A549 (cell line): ENCODE results near the gene NUP188. TPM values are rescaled to one million over a fixed set of nuclear protein-coding genes. Genes with fewer than 3 reads are reported as not detected.
A peak's percentile ranks its signal among the peaks of the same experiment; 100 is the strongest.

Experiments used
- ATAC-seq, 2 experiments: fragments of 200-7000 bp in 1 of 2; fragments of >200 bp in 1 of 2; cut with Nextera tagmentation in 1 of 2; cut with Tn5 transposase in 1 of 2; 3 replicates each; pipeline versions ENCODE4 v1.8.0 to v1.9.1; 2018 to 2020; ENCODE audit warnings: mild to moderate bottlenecking in 1 of 2, moderate library complexity in 1 of 2
- CTCF ChIA-PET: fragments of 300-600 bp; sonication (Branson Sonifier 250); formaldehyde crosslinking; extraction: SDS; loops from one replicate; lab custom pipeline; 2021; ENCODE audit warnings: antibody characterized with exemption, inconsistent platforms; lab: Yijun Ruan, JAX
- POLR2A ChIA-PET: fragments of 350-600 bp; formaldehyde crosslinking; extraction: SDS; loops from one replicate; lab custom pipeline; 2021; ENCODE audit warnings: antibody characterized with exemption, inconsistent platforms; lab: Yijun Ruan, JAX
- DNase-seq, 2 experiments: peaks; one replicate each; pipeline versions ENCODE4 v3.0.0 to v3.0.0-alpha.2; 2011 to 2016; ENCODE audit warnings: low read depth in 1 of 2, low spot score in 1 of 2
- FAIRE-seq: peaks from 2 replicates; lab custom pipeline; 2011; peaks lifted over from hg19 to GRCh38; lab: Jason Lieb, UNC
- H3K27ac ChIP-seq, 2 experiments: fragments of >200 bp; sonication (Bioruptor Twin); formaldehyde crosslinking; 3 replicates each; pipeline ENCODE4 v1.5.1; 2016 to 2017
- H3K4me1 ChIP-seq: fragments of >200 bp; sonication (Bioruptor Twin); formaldehyde crosslinking; 3 replicates; pipeline ENCODE4 v1.6.1; 2016
- H3K4me2 ChIP-seq: fragments of >200 bp; sonication (Bioruptor Twin); formaldehyde crosslinking; 3 replicates; pipeline ENCODE4 v1.6.1; 2016
- H3K4me3 ChIP-seq: fragments of >200 bp; sonication (Bioruptor Twin); formaldehyde crosslinking; 3 replicates; pipeline ENCODE4 v1.5.1; 2016
- H3K9me3 ChIP-seq: fragments of >200 bp; sonication (Bioruptor Twin); formaldehyde crosslinking; 3 replicates; pipeline ENCODE4 v1.6.1; 2016
- CHD2 ChIP-seq: fragments of 150-350 bp; IDR thresholded peaks from 2 replicates; pipeline ENCODE4 v1.6.1; 2014; ENCODE audit warnings: low read length; ENCODE audit not compliant: partially characterized antibody
- CHD4 ChIP-seq: fragments of 200-600 bp; sonication (generic); IDR thresholded peaks from 2 replicates; pipeline ENCODE4 v1.6.1; 2016; ENCODE audit warnings: antibody characterized with exemption, mild to moderate bottlenecking, borderline replicate concordance
- ELK1 ChIP-seq: fragments of 150-350 bp; IDR thresholded peaks from 2 replicates; pipeline ENCODE4 v1.6.1; 2014; ENCODE audit warnings: low read depth, mild to moderate bottlenecking, low read length
- EP300 ChIP-seq, 2 experiments: fragments of >200 bp; sonication (Bioruptor Twin); formaldehyde crosslinking; IDR thresholded peaks; 2 replicates in 1 of 2; 3 replicates in 1 of 2; pipeline ENCODE4 v1.6.1; 2016 to 2017
- GATA3 ChIP-seq: IDR thresholded peaks from 2 replicates; pipeline ENCODE4 v1.6.1; 2012; ENCODE audit warnings: borderline replicate concordance
- MYC ChIP-seq: IDR thresholded peaks from 2 replicates; pipeline ENCODE4 v1.6.1; 2012; ENCODE audit warnings: mild to moderate bottlenecking, inconsistent platforms, low read length, improper control_type of control experiment, borderline replicate concordance
- PBX3 ChIP-seq: IDR thresholded peaks from 2 replicates; pipeline ENCODE4 v1.6.1; 2012
- PHF8 ChIP-seq: fragments of 200-600 bp; sonication (generic); IDR thresholded peaks from 2 replicates; pipeline ENCODE4 v1.6.1; 2016; ENCODE audit warnings: low read depth, mild to moderate bottlenecking, antibody characterized with exemption, moderate library complexity, borderline replicate concordance
- POLR2AphosphoS2 ChIP-seq: conservative IDR thresholded peaks from 2 replicates; pipeline ENCODE4 v1.6.1; 2012; ENCODE audit warnings: low read length, improper control_type of control experiment, inconsistent platforms
- RAD21 ChIP-seq, 2 experiments: fragments of >200 bp in 1 of 2; sonication (Bioruptor Twin) in 1 of 2; formaldehyde crosslinking in 1 of 2; IDR thresholded peaks in 1 of 2; conservative IDR thresholded peaks in 1 of 2; 2 replicates in 1 of 2; 3 replicates in 1 of 2; pipeline ENCODE4 v1.6.1; 2012 to 2018; ENCODE audit warnings: inconsistent platforms in 1 of 2
- REST ChIP-seq: fragments of 200-600 bp; sonication (generic); IDR thresholded peaks from 2 replicates; pipeline ENCODE4 v1.6.1; 2016; ENCODE audit warnings: antibody characterized with exemption, mild to moderate bottlenecking, moderate library complexity
- SREBF2 ChIP-seq: fragments of 450-650 bp; IDR thresholded peaks from 2 replicates; pipeline ENCODE4 v1.6.1; 2014; ENCODE audit warnings: mild to moderate bottlenecking, moderate library complexity
- WGBS: methylation state at CpG from one replicate; pipeline ENCODE4 v1.1.6; 2017; ENCODE audit errors: missing lambda C conversion rate; 5-methylcytosine and 5-hydroxymethylcytosine counted together
- polyA plus RNA-seq, 4 experiments: library from polyadenylated mRNA; depleted of rRNA in 3 of 4; stranded (reverse); fragments of >200 nt; fragmentation: RNase III in 1 of 4; extraction: RNeasy Plus Mini Kit Qiagen cat#74134 plus additional on column Dnase treatment in 1 of 4; gene quantifications; 2 replicates in 3 of 4; 3 replicates in 1 of 4; pipeline ENCODE4 v1.2.3, GENCODE V29; 2011 to 2017
- TF ChIP-seq, protein P1 (sequence below): IDR thresholded peaks from 2 replicates; pipeline ENCODE4 v1.6.1; 2012

Gene NUP188
- polyA plus RNA-seq, 2 of the 4 experiments (the other 2 are of a cell fraction), result 33.2 to 52.3 TPM

DNA sequence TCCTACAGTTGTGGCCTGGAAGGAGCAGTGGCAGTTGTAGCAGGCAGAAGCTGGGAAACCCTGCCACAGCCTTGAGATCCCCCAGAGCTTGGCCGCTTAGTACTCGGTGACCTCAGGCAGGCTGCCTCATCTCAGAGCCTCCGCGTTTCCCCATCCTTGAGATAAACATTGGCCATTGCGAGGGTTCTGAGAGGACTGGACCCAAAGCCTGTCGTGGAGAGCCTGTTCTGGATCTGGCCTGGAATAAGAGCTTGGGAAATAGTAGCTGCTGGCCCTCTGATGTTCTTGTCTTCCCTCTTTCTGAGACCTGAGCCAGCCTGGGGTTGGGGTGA is 90.2 kb downstream of the NUP188 start:
- ChIA-PET CTCF (interaction anchor here (0.5 to 2.9 kb wide), 5 partner anchors 9 to 585 kb away, joined by 3 to 18 read pairs (median 4); partner anchors contain the start of gene SH3GLB2), POLR2A (no interaction called here)
- ATAC-seq (no peak), FAIRE-seq (no peak), DNase-seq (no peak)
- TF ChIP-seq CHD2 (no peak), ELK1 (no peak), GATA3 (no peak), CHD4 (no peak), PBX3 (no peak), EP300 (IDR thresholded peaks at IDR 0.05) (no peak), MYC (no peak), REST (no peak)
- Histone ChIP-seq H3K4me1 (peaks cover 14% of the 10 kb centered on the region; the same call in 1 of the 3 replicates), H3K9me3 (no peaks in the 10 kb centered on the region), H3K4me2 (peak overlapping the region; percentile 92), H3K27ac (no peak overlapping the region), H3K4me3 (peak overlapping the region; percentile 77; the same call in 1 of the 3 replicates)
- WGBS, result 73% methylated on average over 6 of the region's 6 CpGs

DNA sequence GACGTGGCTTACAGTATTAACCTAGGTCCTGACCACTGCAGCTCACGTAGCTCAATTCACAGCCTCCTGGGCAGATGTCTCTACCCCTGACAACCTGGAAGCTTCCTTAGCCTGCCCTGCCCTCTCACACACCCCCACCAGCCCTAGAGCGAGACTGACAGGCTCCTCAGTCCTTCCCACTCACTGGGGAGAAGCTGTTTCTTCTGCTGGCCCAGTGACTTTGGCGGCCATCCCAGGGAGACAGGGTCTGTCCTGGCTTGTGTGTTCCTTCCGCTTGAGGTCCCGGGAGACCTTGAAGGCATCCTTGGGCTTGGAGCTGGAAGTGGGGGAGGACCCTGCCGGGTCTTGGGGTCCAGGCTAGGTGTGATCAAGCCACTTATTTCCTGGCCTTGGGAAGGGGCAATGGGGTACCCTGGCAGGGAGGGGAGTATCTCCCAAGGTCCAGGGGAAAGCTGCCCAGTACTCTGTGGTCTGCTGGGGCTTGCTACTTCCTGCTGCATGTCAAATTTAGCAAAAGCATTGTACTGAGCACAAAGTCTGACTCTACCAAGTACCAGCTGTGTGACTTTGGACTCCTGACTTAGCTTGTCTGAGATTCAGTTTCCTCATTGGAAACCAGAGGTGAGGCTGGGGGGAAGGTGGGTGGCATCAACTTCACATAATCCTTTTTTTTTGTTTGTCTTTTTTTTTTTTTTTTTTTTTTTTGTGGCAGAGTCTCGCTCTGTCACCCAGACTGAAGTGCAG is 90.8 kb downstream of the NUP188 start:
- FAIRE-seq, result no peak
- CTCF ChIA-PET, result interaction anchor here (0.5 to 2.9 kb wide), 6 partner anchors 9 to 585 kb away, joined by 3 to 18 read pairs (median 4); partner anchors contain the start of gene SH3GLB2
- H3K27ac ChIP-seq, result no peak overlapping the region

DNA sequence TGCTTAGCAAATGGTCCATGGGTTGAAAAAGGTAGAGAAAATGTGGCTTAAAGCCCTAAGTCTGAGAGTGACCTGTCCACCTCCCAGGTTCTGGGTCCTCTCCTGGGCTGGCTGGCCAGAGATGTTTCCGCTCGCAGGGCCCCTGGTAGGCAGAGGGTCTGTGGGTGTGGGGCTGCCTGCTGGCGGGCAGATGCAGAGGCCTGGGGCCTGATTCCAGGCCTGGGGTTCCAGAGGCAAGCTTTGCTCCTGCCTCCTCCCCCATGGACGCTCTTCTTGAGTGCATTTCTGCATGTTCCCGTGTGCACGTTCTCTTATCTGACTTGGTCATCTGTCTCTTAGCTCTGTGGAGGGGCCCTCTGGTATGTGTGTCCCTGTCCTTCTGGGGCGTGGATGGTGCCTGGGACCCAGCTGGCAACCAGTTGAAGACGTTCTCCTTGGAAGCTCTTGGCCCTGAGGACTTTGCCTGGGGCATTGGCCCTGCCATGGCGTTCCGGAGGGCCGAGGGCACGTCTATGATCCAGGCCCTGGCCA is 92.7 kb downstream of the NUP188 start:
- CTCF ChIA-PET, result interaction anchor here (2.9 kb wide), 1 partner anchor 11 kb away, joined by 18 read pairs; the partner anchor contains the start of gene SH3GLB2
- peaks cover 14% of the 10 kb centered on the region; the same call in 1 of the 3 replicates for H3K4me1 ChIP-seq
- H3K4me3 ChIP-seq, result no peak overlapping the region
- H3K4me2 ChIP-seq, result no peak overlapping the region
- POLR2A ChIA-PET, result no interaction called here
- ATAC-seq (no peak), DNase-seq (no peak), FAIRE-seq (no peak)
- 91% methylated on average over 7 of the region's 12 CpGs for WGBS
- H3K9me3 ChIP-seq, result no peaks in the 10 kb centered on the region
- H3K27ac ChIP-seq, result no peak overlapping the region
- TF ChIP-seq POLR2AphosphoS2, result no peak
- TF ChIP-seq, protein P1, sequence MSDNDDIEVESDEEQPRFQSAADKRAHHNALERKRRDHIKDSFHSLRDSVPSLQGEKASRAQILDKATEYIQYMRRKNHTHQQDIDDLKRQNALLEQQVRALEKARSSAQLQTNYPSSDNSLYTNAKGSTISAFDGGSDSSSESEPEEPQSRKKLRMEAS, result no peak

More for the DNA sequence above, 90.8 kb downstream of the NUP188 start:
- DNase-seq (no peak), ATAC-seq (no peak)
- POLR2A ChIA-PET, result no interaction called here
- WGBS, result 80% methylated on average over 8 of the region's 8 CpGs
- peaks cover 14% of the 10 kb centered on the region; the same call in 1 of the 3 replicates for H3K4me1 ChIP-seq
- H3K4me2 ChIP-seq, result peak overlapping the region; percentile 92; the same call in 1 of the 3 replicates
- H3K4me3 ChIP-seq, result no peak overlapping the region
- H3K9me3 ChIP-seq, result no peaks in the 10 kb centered on the region
- TF ChIP-seq SREBF2 (no peak), PHF8 (no peak), RAD21 (conservative IDR thresholded peaks at IDR 0.05 in 1 of 2, IDR thresholded peaks at IDR 0.05 in 1 of 2) (no peak)
- TF ChIP-seq, all 56 proteins: peak for 0
